Caki2 (cell line): Measurements from ENCODE around the gene DPYSL5. TPM values are rescaled to one million over a fixed set of nuclear protein-coding genes. Genes with fewer than 3 reads are reported as not detected.

Source experiments
- DNase-seq: peaks from one replicate; pipeline ENCODE4 v3.0.0-alpha.2; 2015; ENCODE audit warnings: low read depth
- in situ Hi-C: cut with HindIII; loops from 2 replicates; pipeline ENCODE4 v1.10.0; 2016; ENCODE audit warnings: low sequenced_read_pairs, low pct_unique_long_range_greater_than_20kb, mixed read lengths
- total RNA-seq: library from RNA; depleted of rRNA; stranded (reverse); fragments of >200 nt; shearing (Covaris generic); gene quantifications from 2 replicates; pipeline ENCODE4 v1.2.3, GENCODE V29; 2014; ENCODE audit warnings: low replicate concordance; rRNA removed

The DPYSL5 gene
- total RNA-seq, 1 experiment from 2014 or later: 4.7 TPM

GRCh38 chr2:26994983-26995382 lies 147.1 kb downstream of the DPYSL5 start:
- in situ Hi-C loops: no loop called here
- no peak for DNase-seq

GRCh38 chr2:26997394-26997793 lies 149.5 kb downstream of the DPYSL5 start:
- in situ Hi-C loops: no loop called here

DNA sequence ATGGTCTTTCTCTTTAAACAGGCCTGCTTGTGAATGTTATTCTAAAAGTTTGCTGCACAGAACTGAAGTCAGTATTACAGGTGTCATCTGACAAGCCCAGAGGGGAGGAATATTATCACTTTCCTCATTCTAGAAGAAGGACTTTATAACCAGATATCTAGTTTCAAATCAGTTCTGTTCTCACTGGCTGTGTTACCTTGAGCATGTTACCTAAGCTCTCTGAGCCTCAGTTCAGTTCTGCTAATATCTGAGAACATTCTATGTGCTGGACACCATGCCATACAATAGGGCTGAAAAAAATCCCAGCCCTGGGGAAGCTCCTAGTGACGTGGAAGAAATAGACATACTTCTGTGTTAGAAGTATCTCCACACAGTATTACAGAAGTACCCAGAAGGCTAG lies 150.4 kb downstream of the DPYSL5 start:
- no peak for DNase-seq
- in situ Hi-C loops: no loop called here

More at GRCh38 chr2:26997394-26997793, 149.5 kb downstream of the DPYSL5 start:
- no peak for DNase-seq

Other genes starting within 250 kb of the DPYSL5 start
- gene CIB4, start 206.8 kb upstream of the DPYSL5 start, total RNA-seq: not detected in 2 replicates
- gene KCNK3, start 155.4 kb upstream of the DPYSL5 start, total RNA-seq: 28.4 and 55.4 TPM in 2 replicates
- 59.5 and 61.8 TPM in 2 replicates for gene SLC35F6, start 83.8 kb upstream of the DPYSL5 start, total RNA-seq
- 23.2 and 49.5 TPM in 2 replicates for gene CENPA, start 62.1 kb upstream of the DPYSL5 start, total RNA-seq
- 25.9 and 33.5 TPM in 2 replicates for gene MAPRE3, start 122.5 kb downstream of the DPYSL5 start, total RNA-seq
- gene TMEM214, start 184.8 kb downstream of the DPYSL5 start, total RNA-seq: 104 and 106 TPM in 2 replicates
- gene AGBL5, start 203.5 kb downstream of the DPYSL5 start, total RNA-seq: 41.8 and 54.5 TPM in 2 replicates
- gene OST4, start 223.5 kb downstream of the DPYSL5 start, total RNA-seq: 676 and 788 TPM in 2 replicates
- 0.07 and 0.58 TPM in 2 replicates for gene EMILIN1, start 230.5 kb downstream of the DPYSL5 start, total RNA-seq
- 3.2 and 4.8 TPM in 2 replicates for gene KHK, start 238.6 kb downstream of the DPYSL5 start, total RNA-seq